ENCODE results near the gene LTA4H.

The LTA4H gene

GRCh38 chr12:96034621-96035282 lies 635 bp downstream of the LTA4H start:
- peak; percentile 14 for DNase-seq
- in situ Hi-C loops (cut with HindIII; ENCODE audit: low pct_ligation_motif_present, low sequenced_read_pairs): no loop called here
- peak overlapping the region; percentile 98 for H3K4me3 ChIP-seq (ENCODE audit: low read depth, low read length)
- H3K27me3 ChIP-seq (replicated peaks): no peaks in the 10 kb centered on the region
- H3K36me3 ChIP-seq (replicated peaks): no peaks in the 10 kb centered on the region
- peak overlapping the region; percentile 10 for H3K27ac ChIP-seq
- TF ChIP-seq, protein P1, sequence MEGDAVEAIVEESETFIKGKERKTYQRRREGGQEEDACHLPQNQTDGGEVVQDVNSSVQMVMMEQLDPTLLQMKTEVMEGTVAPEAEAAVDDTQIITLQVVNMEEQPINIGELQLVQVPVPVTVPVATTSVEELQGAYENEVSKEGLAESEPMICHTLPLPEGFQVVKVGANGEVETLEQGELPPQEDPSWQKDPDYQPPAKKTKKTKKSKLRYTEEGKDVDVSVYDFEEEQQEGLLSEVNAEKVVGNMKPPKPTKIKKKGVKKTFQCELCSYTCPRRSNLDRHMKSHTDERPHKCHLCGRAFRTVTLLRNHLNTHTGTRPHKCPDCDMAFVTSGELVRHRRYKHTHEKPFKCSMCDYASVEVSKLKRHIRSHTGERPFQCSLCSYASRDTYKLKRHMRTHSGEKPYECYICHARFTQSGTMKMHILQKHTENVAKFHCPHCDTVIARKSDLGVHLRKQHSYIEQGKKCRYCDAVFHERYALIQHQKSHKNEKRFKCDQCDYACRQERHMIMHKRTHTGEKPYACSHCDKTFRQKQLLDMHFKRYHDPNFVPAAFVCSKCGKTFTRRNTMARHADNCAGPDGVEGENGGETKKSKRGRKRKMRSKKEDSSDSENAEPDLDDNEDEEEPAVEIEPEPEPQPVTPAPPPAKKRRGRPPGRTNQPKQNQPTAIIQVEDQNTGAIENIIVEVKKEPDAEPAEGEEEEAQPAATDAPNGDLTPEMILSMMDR (IDR thresholded peaks at IDR 0.05; ENCODE audit: low read depth, low read length, missing control alignments): no peak

DNA sequence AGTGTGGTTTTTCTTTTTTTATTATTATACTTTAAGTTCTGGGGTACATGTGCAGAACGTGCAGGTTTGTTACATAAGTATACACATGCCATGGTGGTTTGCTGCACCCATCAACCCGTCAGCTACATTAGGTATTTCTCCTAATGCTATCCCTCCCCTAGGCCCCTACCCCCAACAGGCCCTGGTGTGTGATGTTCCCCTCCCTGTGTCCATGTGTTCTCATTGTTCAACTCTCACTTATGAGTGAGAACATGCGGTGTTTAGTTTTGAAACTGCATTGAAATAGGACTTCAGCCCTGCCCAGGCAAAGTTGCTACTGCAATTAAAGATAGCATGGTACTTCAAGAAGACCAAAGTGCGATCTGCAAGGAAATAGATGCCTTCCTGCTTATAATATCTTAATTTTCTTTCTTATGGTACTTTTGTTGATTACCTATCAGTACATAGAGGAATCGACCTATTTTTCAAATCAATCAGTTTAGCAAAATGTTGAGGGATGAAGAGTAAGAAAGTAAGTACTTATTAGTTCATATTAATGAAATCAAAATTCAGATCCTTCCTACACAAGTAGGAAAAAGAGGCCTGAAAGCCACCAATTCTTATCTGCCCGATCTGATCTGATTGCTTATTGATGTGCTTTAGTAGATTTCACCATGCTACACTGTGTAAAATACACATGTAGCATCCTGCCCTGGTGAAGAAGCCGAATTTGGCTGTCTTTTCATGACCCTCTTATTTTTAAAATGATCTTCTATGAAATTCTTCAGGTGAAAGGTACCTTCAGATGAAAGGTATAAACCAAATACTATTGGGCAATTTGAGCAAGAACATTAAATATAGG lies 1.6 kb downstream of the LTA4H start:
- Histone ChIP-seq H3K27me3 (replicated peaks) (no peaks in the 10 kb centered on the region), H3K27ac (no peak overlapping the region), H3K36me3 (replicated peaks) (no peaks in the 10 kb centered on the region), H3K4me3 (ENCODE audit: low read depth, low read length) (no peak overlapping the region)
- TF ChIP-seq, protein P1 (IDR thresholded peaks at IDR 0.05; ENCODE audit: low read depth, low read length, missing control alignments): no peak
- DNase-seq: no peak
- in situ Hi-C loops (cut with HindIII; ENCODE audit: low pct_ligation_motif_present, low sequenced_read_pairs): no loop called here

GRCh38 chr12:96029826-96030225 lies 5.6 kb downstream of the LTA4H start:
- in situ Hi-C loops (cut with HindIII; ENCODE audit: low pct_ligation_motif_present, low sequenced_read_pairs): no loop called here
- peaks cover 4% of the 10 kb centered on the region for H3K36me3 ChIP-seq (replicated peaks)

GRCh38 chr12:96028538-96028937 lies 6.8 kb downstream of the LTA4H start:
- in situ Hi-C loops (cut with HindIII; ENCODE audit: low pct_ligation_motif_present, low sequenced_read_pairs): no loop called here
- TF ChIP-seq, protein P1 (IDR thresholded peaks at IDR 0.05; ENCODE audit: low read depth, low read length, missing control alignments): no peak
- H3K4me3 ChIP-seq (ENCODE audit: low read depth, low read length): no peak overlapping the region
- no peaks in the 10 kb centered on the region for H3K27me3 ChIP-seq (replicated peaks)
- peaks cover 5% of the 10 kb centered on the region for H3K36me3 ChIP-seq (replicated peaks)
- no peak for DNase-seq
- no peak overlapping the region for H3K27ac ChIP-seq

More at GRCh38 chr12:96029826-96030225, 5.6 kb downstream of the LTA4H start:
- Histone ChIP-seq H3K27me3 (replicated peaks) (no peaks in the 10 kb centered on the region), H3K4me3 (ENCODE audit: low read depth, low read length) (no peak overlapping the region), H3K27ac (no peak overlapping the region)
- TF ChIP-seq, protein P1 (IDR thresholded peaks at IDR 0.05; ENCODE audit: low read depth, low read length, missing control alignments): no peak
- no peak for DNase-seq

- Histone ChIP-seq H3K27ac (no peak overlapping the region), H3K4me3 (ENCODE audit: low read depth, low read length) (no peak overlapping the region), H3K36me3 (replicated peaks) (peaks cover 13% of the 10 kb centered on the region), H3K27me3 (replicated peaks) (no peaks in the 10 kb centered on the region)
- in situ Hi-C loops (cut with HindIII; ENCODE audit: low pct_ligation_motif_present, low sequenced_read_pairs): no loop called here
- TF ChIP-seq, protein P1 (IDR thresholded peaks at IDR 0.05; ENCODE audit: low read depth, low read length, missing control alignments): no peak
- no peak for DNase-seq
Observed at GRCh38 chr12:96026331-96026730, 9.1 kb downstream of the LTA4H start.
